DMS114 treated with DMSO at 0.1 percent for 48 hours (cell line): ENCODE results near the gene ATP5MC2.
A peak's percentile ranks its signal among the peaks of the same experiment; 100 is the strongest.
"Not testable (repeated sequence)": the region's sequence is repeated elsewhere in the genome, so short reads cannot be mapped to it uniquely, and the experiment has no call there.

Source experiments
- DNase-seq: peaks from one replicate; lab custom pipeline; 2025; ENCODE audit not compliant: unreplicated experiment; lab: John Stamatoyannopoulos, UW

ATP5MC2 gene

DNA sequence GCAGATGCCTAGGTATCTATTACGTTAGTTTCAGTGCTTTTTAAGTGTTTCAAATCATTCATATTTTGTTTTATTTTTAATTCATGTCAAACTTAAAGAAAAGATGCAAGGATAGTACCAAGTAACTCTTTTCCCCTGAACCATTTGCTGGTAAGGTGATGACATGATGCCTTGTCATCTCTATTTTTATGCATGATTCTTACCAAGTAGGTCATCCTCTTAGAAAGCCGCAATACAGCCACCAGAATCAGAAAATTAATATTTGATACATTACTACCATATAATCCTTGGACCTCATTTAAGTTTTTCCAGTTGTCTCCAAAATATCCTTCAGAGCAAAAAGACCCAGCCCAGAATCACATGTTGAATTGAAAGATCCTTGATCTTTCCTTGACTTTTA is 22.3 kb downstream of the ATP5MC2 start:
- DNase-seq = no peak

DNA sequence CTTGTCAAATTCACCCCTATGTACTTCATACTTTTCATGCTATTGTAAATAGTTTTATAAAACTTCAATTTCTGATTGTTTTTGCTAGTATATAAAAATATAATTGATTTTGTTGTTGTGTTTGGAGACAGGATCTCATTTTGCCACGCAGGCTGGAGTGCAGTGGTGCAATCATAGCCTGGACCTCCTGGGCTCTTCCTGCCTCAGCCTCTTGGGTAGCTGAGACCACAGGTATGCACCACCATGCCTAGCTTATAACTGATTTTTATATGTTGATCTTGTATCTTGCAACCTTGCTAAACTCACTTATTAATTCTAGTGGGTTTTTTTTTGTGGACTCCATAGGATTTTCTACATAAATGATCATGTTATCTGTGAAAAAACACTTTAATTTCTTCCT is 23.5 kb downstream of the ATP5MC2 start:
- DNase-seq = no peak

DNA sequence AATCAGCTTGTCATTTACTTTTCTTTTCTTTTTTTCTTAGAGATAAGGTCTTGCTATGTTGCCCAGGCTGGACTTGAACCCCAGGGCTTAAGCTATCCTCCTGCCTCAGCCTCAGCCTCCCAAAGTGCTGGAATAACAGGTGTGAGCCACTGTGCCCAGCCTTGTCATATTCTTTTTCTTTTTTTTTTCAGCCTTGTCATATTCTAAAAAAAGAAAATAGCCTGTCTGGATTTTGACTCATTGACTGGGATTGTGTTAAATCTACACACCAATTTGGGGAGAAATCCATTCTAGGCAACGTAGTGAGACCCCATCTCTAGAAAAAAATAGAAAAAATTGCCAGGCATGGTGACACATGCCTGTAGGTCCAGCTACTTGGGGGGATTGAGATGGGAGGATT is 24.1 kb downstream of the ATP5MC2 start:
- DNase-seq = no peak

- DNase-seq = not testable (repeated sequence)
These were observed 29.6 kb downstream of the ATP5MC2 start for GRCh38 chr12:53646300-53646699.

GRCh38 chr12:53645165-53645564 is 30.7 kb downstream of the ATP5MC2 start:
- DNase-seq = no peak

DNA sequence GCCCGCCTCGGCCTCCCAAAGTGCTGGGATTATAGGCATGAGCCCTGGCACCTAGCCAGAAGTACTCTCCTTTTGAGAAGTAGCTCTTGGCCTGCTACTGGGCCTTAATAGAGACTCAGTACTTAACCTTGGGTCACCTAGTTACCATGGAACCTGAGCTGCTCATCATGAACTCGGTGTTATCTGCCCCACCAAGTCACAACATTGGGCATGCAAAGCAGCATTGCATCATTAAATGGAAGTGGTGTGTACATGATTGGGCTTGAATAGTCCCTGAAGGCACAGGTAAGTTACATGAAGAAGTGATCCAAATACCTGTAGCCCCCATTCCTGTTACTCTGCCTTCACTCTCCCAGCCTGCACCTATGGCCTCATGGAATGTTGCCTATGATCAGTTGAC is 31.8 kb downstream of the ATP5MC2 start:
- DNase-seq = no peak

- DNase-seq = no peak
These were observed 32.5 kb downstream of the ATP5MC2 start for GRCh38 chr12:53643232-53643979.

GRCh38 chr12:53638057-53638456 is 37.8 kb downstream of the ATP5MC2 start:
- DNase-seq = no peak

- DNase-seq = no peak
These were observed 39.2 kb downstream of the ATP5MC2 start for GRCh38 chr12:53636641-53637040.

GRCh38 chr12:53635708-53636107 is 40.2 kb downstream of the ATP5MC2 start:
- not testable (repeated sequence) for DNase-seq

GRCh38 chr12:53631721-53632120 is 44.2 kb downstream of the ATP5MC2 start:
- no peak for DNase-seq

DNA sequence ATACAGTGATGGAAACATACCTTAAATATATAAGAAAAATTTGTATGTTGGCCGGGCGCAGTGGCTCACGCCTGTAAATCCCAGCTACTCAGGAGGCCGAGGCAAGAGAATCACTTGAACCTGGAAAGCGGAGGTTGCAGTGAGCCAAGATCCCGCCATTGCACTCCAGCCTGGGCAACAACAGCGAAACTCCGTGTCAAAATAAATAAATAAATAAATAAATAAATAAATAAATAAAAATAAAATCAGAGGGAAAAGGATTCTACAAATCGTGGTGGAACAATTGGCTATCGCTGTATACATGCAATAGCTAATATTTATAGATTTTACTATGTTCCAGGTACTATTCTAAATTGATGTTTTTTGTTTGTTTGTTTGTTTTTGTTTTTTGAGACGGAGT is 48.0 kb downstream of the ATP5MC2 start:
- DNase-seq = no peak

GRCh38 chr12:53626702-53627169 is 49.1 kb downstream of the ATP5MC2 start:
- no peak for DNase-seq

- DNase-seq = peak; percentile 97
These were observed 49.8 kb downstream of the ATP5MC2 start, which contains the start of gene ATF7 for GRCh38 chr12:53625946-53626701. ATF7 (minus strand) TSS chr12:53626382; CDS start chr12:53601000, 25,382 bp downstream.

- no peak for DNase-seq
These were observed 50.4 kb downstream of the ATP5MC2 start for GRCh38 chr12:53625373-53625945.

- DNase-seq = no peak
These were observed 50.9 kb downstream of the ATP5MC2 start for GRCh38 chr12:53624956-53625355.

DNA sequence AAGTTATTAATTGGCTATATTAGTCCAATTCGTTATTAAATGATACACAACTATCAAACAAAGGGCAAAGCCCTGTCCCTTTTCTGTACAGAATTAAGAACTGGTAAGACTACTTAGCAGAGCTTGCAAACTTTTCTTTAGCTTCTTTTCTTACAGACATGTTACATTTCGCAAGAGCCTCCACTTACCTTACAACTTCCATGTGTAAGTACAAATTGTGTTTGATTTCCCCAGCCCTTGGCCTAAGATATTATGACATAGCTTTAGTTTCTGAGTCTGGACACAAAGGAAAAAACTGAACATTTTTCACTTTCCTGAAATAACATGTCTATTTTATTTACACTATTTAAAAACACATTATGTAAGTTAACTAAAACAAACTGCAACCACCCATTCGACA is 51.4 kb downstream of the ATP5MC2 start:
- no peak for DNase-seq

GRCh38 chr12:53623548-53624385 is 52.1 kb downstream of the ATP5MC2 start:
- peak; percentile 14 for DNase-seq

- no peak for DNase-seq
These were observed 53.2 kb downstream of the ATP5MC2 start for GRCh38 chr12:53622724-53623123.

GRCh38 chr12:53618275-53618674 is 57.6 kb downstream of the ATP5MC2 start:
- no peak for DNase-seq

DNA sequence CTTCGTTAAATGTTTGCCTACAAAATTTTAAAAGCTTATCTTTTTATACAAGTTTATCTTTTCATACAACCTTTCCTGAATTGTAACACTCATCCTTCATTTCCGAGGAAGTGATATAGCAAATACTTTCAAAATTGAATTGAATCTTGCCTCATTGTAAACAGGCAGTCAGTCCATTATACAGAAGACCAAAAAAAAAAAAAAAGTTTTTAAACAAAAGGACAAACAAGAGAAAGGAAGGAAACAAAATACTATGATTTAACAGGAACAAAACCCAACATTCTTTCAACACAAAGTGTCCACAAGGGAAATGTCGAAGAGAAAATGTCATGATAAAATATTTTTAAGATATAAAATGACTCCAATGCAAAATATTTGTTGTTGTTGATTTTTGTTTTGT is 58.2 kb downstream of the ATP5MC2 start:
- no peak for DNase-seq
